Right lobe of liver (tissue), 6 donors: ENCODE measurements around the gene MAP2K2. TPM values are rescaled to one million over a fixed set of nuclear protein-coding genes. Genes with fewer than 3 reads are reported as not detected.
A peak's percentile ranks its signal among the peaks of the same experiment; 100 is the strongest.

Source experiments
- ATAC-seq, 4 donors: fragments of 200-7000 bp; cut with Tn5 transposase; one replicate each; pipeline ENCODE4 v1.9.1; 2020; ENCODE audit warnings: mild to moderate bottlenecking in 4 of 4, moderate library complexity in 4 of 4
- DNase-seq, 3 donors: peaks; one replicate each; pipeline ENCODE4 v3.0.0-alpha.2; 2020
- H3K27ac ChIP-seq, 3 donors: fragments of 200-600 bp; one replicate each; pipeline ENCODE4 v1.8.0; 2022
- H3K27me3 ChIP-seq, 2 donors: fragments of 200-600 bp; one replicate each; pipeline ENCODE4 v1.8.0; 2022
- H3K36me3 ChIP-seq, 4 donors: fragments of 200-600 bp; sonication (generic) in 1 of 4; one replicate each; pipeline versions ENCODE4 v1.5.1 to v1.8.0; 2017 to 2022; ENCODE audit warnings: control low read depth in 1 of 4
- H3K4me1 ChIP-seq, 4 donors: fragments of 200-600 bp; sonication (generic) in 1 of 4; one replicate each; pipeline versions ENCODE4 v1.5.1 to v1.8.0; 2017 to 2022; ENCODE audit warnings: control low read depth in 1 of 4
- H3K4me3 ChIP-seq, 3 donors: fragments of 200-600 bp; one replicate each; pipeline ENCODE4 v1.8.0; 2022
- H3K9me3 ChIP-seq, 4 donors: fragments of 200-600 bp; sonication (generic) in 1 of 4; one replicate each; pipeline versions ENCODE4 v1.5.1 to v1.8.0; 2017 to 2022; ENCODE audit warnings: control low read depth in 1 of 4
- POLR2A ChIP-seq: fragments of 450-650 bp; IDR thresholded peaks from one replicate; pipeline ENCODE4 v1.6.1; 2017; ENCODE audit warnings: antibody characterized with exemption, mild to moderate bottlenecking
- WGBS: methylation state at CpG from one replicate; pipeline ENCODE4 v1.1.6; 2018; ENCODE audit warnings: low coverage, low lambda C conversion rate; ENCODE audit not compliant: insufficient coverage; ENCODE audit errors: missing lambda C conversion rate; 5-methylcytosine and 5-hydroxymethylcytosine counted together
- intact Hi-C, 2 donors: fragments of 100-400 bp; cut with DNase I; formaldehyde crosslinking; loops; one replicate each; pipeline versions ENCODE4 v1.11.2 to v1.14.1; 2022
- long read RNA-seq: library from polyadenylated mRNA; unstranded; transcript quantifications from one replicate; pipeline ENCODE4 v2.0.0, GENCODE V29; 2019
- total RNA-seq, 6 experiments: library from RNA; depleted of rRNA in 2 of 6; stranded (reverse); fragments of >200 nt in 2 of 6; fragmentation: NEBNext Ultra II Directional in 3 of 6; extraction: Animal tissue kit (Norgen Biotek cat#: 25700) in 3 of 6; gene quantifications; one replicate each; pipeline versions ENCODE4 v1.1.0 to v1.2.4, GENCODE V29; 2016 to 2023
- TF ChIP-seq, protein P1 (sequence below), 4 donors: fragments of 200-600 bp in 3 of 4; fragments of 450-650 bp in 1 of 4; IDR thresholded peaks; one replicate each; pipeline versions ENCODE4 v1.5.1 to v1.8.0; 2016 to 2022; ENCODE audit warnings: antibody characterized with exemption in 4 of 4, mild to moderate bottlenecking in 2 of 4
- donor health status: DM: no; HTN: yes; CAD: no.
- donor health status: DM: no; HTN: no; CAD: no.
- donor health status: DM: no; HTN: no; CAD: no.
- donor health status: DM: no; HTN: yes; CAD: no.
- donor health status: DM: no; HTN: yes; CAD: no.

MAP2K2 gene
- 10 to 100 TPM; 50.2 to 75.7 (median 59.8) TPM for total RNA-seq
- long read RNA-seq, partial matches to known transcripts, result 4 of 4 reads
- long read RNA-seq, other reads (novel, unspliced or antisense), result 0 of 4 reads

DNA sequence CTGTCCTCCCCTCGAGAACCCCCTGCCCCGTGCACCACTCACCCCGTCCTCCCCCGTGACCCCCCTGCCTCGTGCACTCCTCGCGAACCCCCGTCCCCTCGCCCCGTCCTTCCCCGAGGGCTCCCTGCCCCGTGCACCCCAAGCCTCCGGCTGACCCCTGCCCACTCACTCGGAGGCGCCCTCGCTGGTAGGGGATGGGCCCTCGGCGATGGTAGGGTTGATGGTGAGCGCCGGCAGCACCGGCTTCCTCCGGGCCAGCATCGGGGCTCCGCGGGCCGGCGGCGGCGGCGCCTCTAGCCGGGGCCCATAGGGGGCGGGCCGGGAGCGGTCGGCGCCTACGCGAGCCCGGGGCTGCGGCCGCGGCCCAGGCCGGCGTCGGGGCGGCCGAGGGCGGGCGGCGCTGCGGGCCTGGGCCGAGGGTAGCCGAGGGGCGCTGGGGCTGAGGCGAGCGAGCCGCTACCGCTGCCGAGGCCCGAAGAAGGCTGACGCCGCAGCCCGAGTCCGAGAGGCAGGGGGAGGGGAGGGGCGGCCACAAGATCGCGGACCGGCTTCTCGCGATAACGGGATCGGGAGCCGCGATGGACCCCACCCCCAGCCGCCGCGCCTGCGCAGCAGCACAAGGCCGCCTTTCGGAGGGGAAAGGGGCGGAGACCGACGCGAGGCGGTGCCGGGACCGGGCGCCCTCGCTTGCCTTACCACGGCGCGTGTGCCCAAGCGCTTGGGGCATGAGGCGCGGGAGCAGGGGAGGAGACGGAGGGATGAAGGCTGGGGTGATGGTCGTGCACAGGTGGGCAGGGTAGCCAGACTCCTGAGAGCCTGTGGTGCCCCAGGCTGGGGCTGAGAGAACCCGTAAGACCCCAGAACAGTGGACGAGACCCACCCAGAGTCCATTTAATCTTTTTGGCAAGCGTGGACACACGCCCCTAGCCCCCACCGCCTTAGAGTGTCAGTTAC lies at the start of gene MAP2K2:
Gene MAP2K2 (minus strand): TSS at position 508 of the 954 bp plus-strand sequence. CDS start 247 bp downstream, at position 261.
- Histone ChIP-seq H3K4me1 (peaks cover 0 to 13% (median 5%) of the 10 kb centered on the region in 4 donors), H3K4me3 (peak within 1 kb of the TSS; percentile 62 to 73 (median 65)), H3K36me3 (peaks cover 0 to 2% (median 0%) of the 10 kb centered on the region in 4 donors), H3K9me3 (no peaks in the 10 kb centered on the region), H3K27me3 (no peaks in the 10 kb centered on the region), H3K27ac (peak within 1 kb of the TSS; percentile 3 to 63 (median 29))
- DNase-seq (peak; percentile 96 to 97 (median 97)), ATAC-seq (peak; percentile 97 to 99 (median 98))
- WGBS, result 2% methylated on average over 21 of the region's 102 CpGs
- intact Hi-C loops, result no loop called here
- TF ChIP-seq POLR2A, result peak; percentile 66
- TF ChIP-seq, protein P1, sequence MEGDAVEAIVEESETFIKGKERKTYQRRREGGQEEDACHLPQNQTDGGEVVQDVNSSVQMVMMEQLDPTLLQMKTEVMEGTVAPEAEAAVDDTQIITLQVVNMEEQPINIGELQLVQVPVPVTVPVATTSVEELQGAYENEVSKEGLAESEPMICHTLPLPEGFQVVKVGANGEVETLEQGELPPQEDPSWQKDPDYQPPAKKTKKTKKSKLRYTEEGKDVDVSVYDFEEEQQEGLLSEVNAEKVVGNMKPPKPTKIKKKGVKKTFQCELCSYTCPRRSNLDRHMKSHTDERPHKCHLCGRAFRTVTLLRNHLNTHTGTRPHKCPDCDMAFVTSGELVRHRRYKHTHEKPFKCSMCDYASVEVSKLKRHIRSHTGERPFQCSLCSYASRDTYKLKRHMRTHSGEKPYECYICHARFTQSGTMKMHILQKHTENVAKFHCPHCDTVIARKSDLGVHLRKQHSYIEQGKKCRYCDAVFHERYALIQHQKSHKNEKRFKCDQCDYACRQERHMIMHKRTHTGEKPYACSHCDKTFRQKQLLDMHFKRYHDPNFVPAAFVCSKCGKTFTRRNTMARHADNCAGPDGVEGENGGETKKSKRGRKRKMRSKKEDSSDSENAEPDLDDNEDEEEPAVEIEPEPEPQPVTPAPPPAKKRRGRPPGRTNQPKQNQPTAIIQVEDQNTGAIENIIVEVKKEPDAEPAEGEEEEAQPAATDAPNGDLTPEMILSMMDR (IDR thresholded peaks at IDR 0.05), result peak in 1 of 4 donors; percentile 25

DNA sequence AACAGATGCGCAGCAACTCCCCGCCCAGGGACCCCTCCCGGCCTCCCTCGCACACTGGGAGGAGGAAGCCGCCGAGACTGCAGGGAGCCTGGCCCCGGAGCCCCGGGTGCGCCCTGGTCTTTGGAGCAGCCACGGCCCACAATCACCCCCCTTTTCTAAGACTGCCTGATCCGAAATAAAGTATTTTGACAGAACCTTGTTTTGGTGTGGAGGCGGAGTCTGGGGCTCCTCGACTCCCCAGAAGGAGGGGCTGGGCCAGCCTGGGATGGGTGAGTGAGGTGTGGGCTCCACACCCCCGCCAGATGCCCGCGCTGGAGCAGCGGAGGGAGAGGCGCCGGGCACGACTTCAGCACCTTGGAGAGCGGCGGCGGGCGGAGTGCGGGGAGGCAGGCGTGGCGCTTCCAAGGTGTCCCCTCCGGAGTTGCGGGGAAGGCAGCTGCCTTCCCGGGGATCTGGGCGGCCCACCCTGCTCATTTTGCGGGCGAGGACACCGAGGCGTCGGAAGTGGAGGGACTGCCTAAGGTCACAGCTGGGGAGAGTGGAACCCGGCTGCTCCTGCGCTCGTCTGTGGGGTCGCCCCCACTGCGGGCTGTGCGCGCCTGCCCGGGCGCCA lies 49.0 kb upstream of the MAP2K2 start:
- DNase-seq (peak; percentile 75 to 83 (median 80)), ATAC-seq (peak; percentile 60 to 89 (median 84))
- WGBS, result 3% methylated on average over 24 of the region's 45 CpGs
- Histone ChIP-seq H3K36me3 (peaks cover 6 to 39% (median 22%) of the 10 kb centered on the region in 4 donors), H3K27ac (no peak overlapping the region), H3K9me3 (no peaks in the 10 kb centered on the region), H3K4me1 (peaks cover 0 to 5% (median 0%) of the 10 kb centered on the region in 4 donors), H3K27me3 (no peaks in the 10 kb centered on the region), H3K4me3 (no peak overlapping the region)
- intact Hi-C loops, result no loop called here
- TF ChIP-seq POLR2A, result peak; percentile 68
- TF ChIP-seq, protein P1 (IDR thresholded peaks at IDR 0.05), result no peak

DNA sequence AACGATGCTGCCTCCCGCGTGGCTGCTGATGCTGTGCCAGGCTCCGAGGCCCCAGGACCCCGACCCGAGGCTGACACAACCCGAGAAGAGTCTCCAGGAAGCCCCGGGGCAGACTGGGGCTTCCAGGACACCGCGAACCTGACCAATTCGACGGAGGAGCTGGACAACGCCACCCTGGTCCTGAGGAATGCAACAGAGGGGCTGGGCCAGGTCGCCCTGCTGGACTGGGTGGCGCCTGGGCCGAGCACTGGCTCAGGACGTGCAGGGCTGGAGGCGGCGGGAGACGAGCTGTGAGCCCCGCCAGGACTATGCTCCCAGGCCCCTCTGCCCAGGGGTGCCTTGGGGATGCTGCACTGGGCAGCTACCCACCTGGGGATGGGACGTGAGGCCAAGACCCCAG lies 47.8 kb upstream of the MAP2K2 start:
- Histone ChIP-seq H3K4me3 (no peak overlapping the region), H3K9me3 (no peaks in the 10 kb centered on the region), H3K4me1 (peaks cover 0 to 5% (median 0%) of the 10 kb centered on the region in 4 donors), H3K36me3 (peaks cover 6 to 49% (median 28%) of the 10 kb centered on the region in 4 donors), H3K27me3 (no peaks in the 10 kb centered on the region), H3K27ac (no peak overlapping the region)
- no CpG with 5 or more reads among the region's 22 CpGs for WGBS
- ATAC-seq (peak in 3 of 4 donors; percentile 5 to 27 (median 6)), DNase-seq (no peak)
- intact Hi-C loops, result no loop called here
- no peak for TF ChIP-seq POLR2A
- TF ChIP-seq, protein P1 (IDR thresholded peaks at IDR 0.05), result no peak

DNA sequence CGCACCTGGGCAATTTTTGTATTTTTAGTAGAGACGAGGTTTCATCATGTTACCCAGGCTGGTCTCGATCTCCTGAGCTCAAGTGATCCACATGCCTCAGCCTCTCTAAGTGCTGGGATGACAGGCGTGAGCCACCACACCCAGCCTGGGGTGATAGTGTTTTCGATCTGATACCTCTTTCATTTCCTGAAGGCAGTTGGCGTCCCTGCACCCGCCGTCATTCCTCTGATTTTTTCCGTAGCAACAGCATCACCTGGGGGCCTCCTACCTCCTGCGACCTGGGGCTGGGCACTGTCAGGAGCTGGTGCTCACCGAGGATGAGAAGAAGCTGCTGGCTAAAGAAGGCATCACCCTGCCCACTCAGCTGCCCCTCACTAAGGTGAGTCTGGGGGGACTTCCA lies 40.3 kb upstream of the MAP2K2 start:
- TF ChIP-seq, protein P1 (IDR thresholded peaks at IDR 0.05), result no peak
- TF ChIP-seq POLR2A, result no peak
- DNase-seq (no peak), ATAC-seq (no peak)
- intact Hi-C loops, result no loop called here
- no peak overlapping the region for H3K4me3 ChIP-seq
- H3K27ac ChIP-seq, result no peak overlapping the region
- no peaks in the 10 kb centered on the region for H3K4me1 ChIP-seq
- no peaks in the 10 kb centered on the region for H3K27me3 ChIP-seq
- no peaks in the 10 kb centered on the region for H3K9me3 ChIP-seq
- 67% methylated on average over 9 of the region's 11 CpGs for WGBS
- peaks cover 0 to 89% (median 54%) of the 10 kb centered on the region in 4 donors for H3K36me3 ChIP-seq
